Smooth muscle cell (in vitro differentiated cells): ENCODE data around the gene PRRC2C. TPM values are rescaled to one million over a fixed set of nuclear protein-coding genes. Genes with fewer than 3 reads are reported as not detected.

Experiments used
- DNase-seq: peaks from one replicate; lab custom pipeline; 2025; ENCODE audit not compliant: unreplicated experiment; lab: John Stamatoyannopoulos, UW
- H2AFZ ChIP-seq: fragments of 200-600 bp; sonication (generic); 2 replicates; pipeline ENCODE4 v1.6.0; 2016; ENCODE audit warnings: antibody characterized with exemption, low read depth, mild to moderate bottlenecking
- H3F3A ChIP-seq: fragments of 200-600 bp; sonication (generic); 2 replicates; pipeline ENCODE4 v1.6.0; 2017; ENCODE audit warnings: antibody characterized with exemption, low read depth
- H3K27ac ChIP-seq: fragments of 200-600 bp; sonication (generic); 2 replicates; pipeline ENCODE4 v1.5.1; 2016; ENCODE audit warnings: low read depth, mild to moderate bottlenecking
- H3K27me3 ChIP-seq: fragments of 200-600 bp; sonication (generic); 2 replicates; pipeline ENCODE4 v1.6.1; 2016; ENCODE audit warnings: low read depth, mild to moderate bottlenecking
- H3K36me3 ChIP-seq: fragments of 200-600 bp; sonication (generic); 2 replicates; pipeline ENCODE4 v1.5.1; 2016; ENCODE audit warnings: low read depth
- H3K4me1 ChIP-seq: fragments of 200-600 bp; sonication (generic); 2 replicates; pipeline ENCODE4 v1.5.1; 2016; ENCODE audit warnings: low read depth
- H3K4me2 ChIP-seq: fragments of 200-600 bp; sonication (generic); 2 replicates; pipeline ENCODE4 v1.6.0; 2016; ENCODE audit warnings: mild to moderate bottlenecking
- H3K4me3 ChIP-seq: fragments of 200-600 bp; sonication (generic); 2 replicates; pipeline ENCODE4 v1.5.1; 2016; ENCODE audit warnings: mild to moderate bottlenecking
- H3K79me2 ChIP-seq: fragments of 200-600 bp; sonication (generic); 2 replicates; pipeline ENCODE4 v1.6.0; 2016; ENCODE audit warnings: low read depth, mild to moderate bottlenecking
- H3K9ac ChIP-seq: fragments of 200-600 bp; sonication (generic); 2 replicates; pipeline ENCODE4 v1.6.0; 2016; ENCODE audit warnings: low read depth
- H3K9me3 ChIP-seq: fragments of 200-600 bp; sonication (generic); replicated peaks from 2 replicates; pipeline ENCODE4 v1.5.1; 2016; ENCODE audit warnings: low read depth
- H4K20me1 ChIP-seq: fragments of 200-600 bp; sonication (generic); 2 replicates; pipeline ENCODE4 v1.6.0; 2016; ENCODE audit warnings: low read depth
- CTCF ChIP-seq: fragments of 200-600 bp; sonication (generic); IDR thresholded peaks from 2 replicates; pipeline ENCODE4 v1.5.1; 2017; ENCODE audit warnings: borderline replicate concordance, mild to moderate bottlenecking, antibody characterized with exemption; ENCODE audit not compliant: insufficient read depth, poor library complexity, severe bottlenecking
- WGBS: methylation state at CpG from one replicate; pipeline ENCODE4 v1.1.7; 2016; ENCODE audit warnings: low lambda C conversion rate; 5-methylcytosine and 5-hydroxymethylcytosine counted together
- polyA plus RNA-seq: library from polyadenylated mRNA; unstranded; fragments of >200 nt; fragmentation: Nextera tagmentation; extraction: Ambion mirVana; gene quantifications from 2 replicates; pipeline ENCODE4 v1.2.1, GENCODE V29; 2016
- total RNA-seq: library from RNA; depleted of rRNA; stranded (reverse); fragments of >200 nt; gene quantifications from 2 replicates; pipeline ENCODE4 v1.2.3, GENCODE V29; 2014

PRRC2C gene
- total and polyA plus RNA-seq, 2 experiments from 2014 or later, result 89.8 to 106 TPM

GRCh38 chr1:171515741-171516140 lies 30.4 kb downstream of the PRRC2C start:
- no peaks in the 10 kb centered on the region for H3K4me1 ChIP-seq
- H3K36me3 ChIP-seq, result peaks cover 40% of the 10 kb centered on the region
- no peak for TF ChIP-seq CTCF
- no peak overlapping the region for H3K4me2 ChIP-seq
- H3F3A ChIP-seq, result peaks cover 10% of the 10 kb centered on the region
- no peak for DNase-seq
- no peaks in the 10 kb centered on the region for H3K27me3 ChIP-seq
- H3K9ac ChIP-seq, result no peak overlapping the region
- 99% methylated on average over 4 of the region's 4 CpGs for WGBS
- peaks cover 68% of the 10 kb centered on the region for H3K79me2 ChIP-seq
- H3K27ac ChIP-seq, result no peak overlapping the region
- no peaks in the 10 kb centered on the region for H3K9me3 ChIP-seq
- peaks cover 82% of the 10 kb centered on the region for H4K20me1 ChIP-seq
- no peak overlapping the region for H2AFZ ChIP-seq
- no peak overlapping the region for H3K4me3 ChIP-seq

GRCh38 chr1:171521567-171521966 lies 36.2 kb downstream of the PRRC2C start:
- no peaks in the 10 kb centered on the region for H3K27me3 ChIP-seq
- no peaks in the 10 kb centered on the region for H3F3A ChIP-seq
- no peak for DNase-seq
- 98% methylated on average over 2 of the region's 2 CpGs for WGBS
- peaks cover 58% of the 10 kb centered on the region for H3K79me2 ChIP-seq
- no peak overlapping the region for H3K4me3 ChIP-seq
- H3K9ac ChIP-seq, result no peak overlapping the region
- peaks cover 38% of the 10 kb centered on the region for H4K20me1 ChIP-seq
- H3K27ac ChIP-seq, result no peak overlapping the region
- no peak for TF ChIP-seq CTCF
- H3K4me2 ChIP-seq, result no peak overlapping the region
- H3K4me1 ChIP-seq, result no peaks in the 10 kb centered on the region
- no peak overlapping the region for H2AFZ ChIP-seq
- no peaks in the 10 kb centered on the region for H3K9me3 ChIP-seq
- H3K36me3 ChIP-seq, result peaks cover 57% of the 10 kb centered on the region

- no peaks in the 10 kb centered on the region for H3K27me3 ChIP-seq
- H3K4me2 ChIP-seq, result no peak overlapping the region
- no peaks in the 10 kb centered on the region for H3K4me1 ChIP-seq
- no peak overlapping the region for H2AFZ ChIP-seq
- no peaks in the 10 kb centered on the region for H3K9me3 ChIP-seq
- H3K79me2 ChIP-seq, result peaks cover 40% of the 10 kb centered on the region
- WGBS, result 99% methylated on average over 3 of the region's 3 CpGs
- H3F3A ChIP-seq, result no peaks in the 10 kb centered on the region
- DNase-seq, result no peak
- TF ChIP-seq CTCF, result no peak
- H3K4me3 ChIP-seq, result no peak overlapping the region
- no peak overlapping the region for H3K27ac ChIP-seq
- peaks cover 11% of the 10 kb centered on the region for H4K20me1 ChIP-seq
- H3K36me3 ChIP-seq, result peaks cover 63% of the 10 kb centered on the region
- H3K9ac ChIP-seq, result no peak overlapping the region
These were observed 45.3 kb downstream of the PRRC2C start for GRCh38 chr1:171530676-171531075.

- Histone ChIP-seq H2AFZ (no peak overlapping the region), H3F3A (no peaks in the 10 kb centered on the region), H3K27me3 (no peaks in the 10 kb centered on the region), H3K36me3 (peaks cover 75% of the 10 kb centered on the region), H3K27ac (no peak overlapping the region), H3K4me2 (no peak overlapping the region), H4K20me1 (peaks cover 14% of the 10 kb centered on the region), H3K9ac (no peak overlapping the region), H3K9me3 (no peaks in the 10 kb centered on the region), H3K4me1 (no peaks in the 10 kb centered on the region), H3K79me2 (peaks cover 31% of the 10 kb centered on the region), H3K4me3 (no peak overlapping the region)
- no peak for TF ChIP-seq CTCF
- no peak for DNase-seq
- WGBS, result 94% methylated on average over 7 of the region's 7 CpGs
These were observed 47.2 kb downstream of the PRRC2C start for GRCh38 chr1:171532520-171532919.
